T-helper 17 cell (primary cell): Measurements from ENCODE around the gene KRTAP10-9. TPM values are rescaled to one million over a fixed set of nuclear protein-coding genes. Genes with fewer than 3 reads are reported as not detected.
"Not testable (repeated sequence)": the region's sequence is repeated elsewhere in the genome, so short reads cannot be mapped to it uniquely, and the experiment has no call there.

Experiments
- ATAC-seq: fragments of 150-1000 bp; cut with Tn5 transposase; 2 replicates; pipeline ENCODE4 v1.10.0; 2021; ENCODE audit warnings: mild to moderate bottlenecking, moderate library complexity
- DNase-seq, 3 donors: peaks; one replicate each; pipeline versions ENCODE4 v3.0.0 to v3.0.0-alpha.2; 2020 to 2021
- H3K9me3 ChIP-seq: one replicate; pipeline ENCODE4 v1.7.0; 2013; ENCODE audit warnings: low read length, mild to moderate bottlenecking; ENCODE audit not compliant: control insufficient read depth, poor library complexity, severe bottlenecking
- H3K27ac Mint-ChIP-seq: one replicate; pipeline ENCODE4 v1.8.0; 2022; ENCODE audit warnings: mild to moderate bottlenecking, moderate library complexity, mixed read lengths
- H3K27me3 Mint-ChIP-seq: one replicate; pipeline ENCODE4 v1.8.0; 2022; ENCODE audit warnings: mixed read lengths
- H3K36me3 Mint-ChIP-seq: one replicate; pipeline ENCODE4 v1.8.0; 2022; ENCODE audit warnings: low read depth, mixed read lengths
- H3K4me1 Mint-ChIP-seq: one replicate; pipeline ENCODE4 v1.8.0; 2022; ENCODE audit warnings: mild to moderate bottlenecking, mixed read lengths
- H3K4me3 Mint-ChIP-seq: one replicate; pipeline ENCODE4 v1.8.0; 2022; ENCODE audit warnings: mild to moderate bottlenecking, moderate library complexity, mixed read lengths
- total RNA-seq, 4 donors: library from RNA in 2 of 4; stranded (reverse) in 2 of 4; gene quantifications; one replicate each; pipeline ENCODE4 v1.2.3 and lab custom pipeline; 2022 to 2026

The KRTAP10-9 gene
- total RNA-seq, 2 donors from 2014 or later = not detected

- H3K4me1 Mint-ChIP-seq, H3K9me3 ChIP-seq, H3K27ac Mint-ChIP-seq, DNase-seq, H3K36me3 Mint-ChIP-seq, H3K4me3 Mint-ChIP-seq, ATAC-seq, H3K27me3 Mint-ChIP-seq: not testable (repeated sequence)
These were observed 19.7 kb downstream of the KRTAP10-9 start, which contains the start of gene KRTAP10-11 for GRCh38 chr21:44646366-44647221. KRTAP10-11 (plus strand) TSS chr21:44646414; CDS start chr21:44646459, 45 bp downstream.

GRCh38 chr21:44647222-44647552 is 20.3 kb downstream of the KRTAP10-9 start:
- H3K36me3 Mint-ChIP-seq = no peaks in the 10 kb centered on the region
- ATAC-seq (no peak), DNase-seq (no peak)
- H3K4me1 Mint-ChIP-seq = no peaks in the 10 kb centered on the region
- H3K27ac Mint-ChIP-seq = no peak overlapping the region
- no peaks in the 10 kb centered on the region for H3K27me3 Mint-ChIP-seq
- H3K4me3 Mint-ChIP-seq = no peak overlapping the region
- peaks cover 10% of the 10 kb centered on the region for H3K9me3 ChIP-seq

GRCh38 chr21:44648557-44649311 is 21.8 kb downstream of the KRTAP10-9 start:
- Mint-ChIP-seq H3K27ac (no peak overlapping the region), H3K36me3 (no peaks in the 10 kb centered on the region), H3K27me3 (no peaks in the 10 kb centered on the region), H3K4me1 (peaks cover 4% of the 10 kb centered on the region), H3K4me3 (no peak overlapping the region)
- DNase-seq = no peak
- peaks cover 10% of the 10 kb centered on the region for H3K9me3 ChIP-seq
- ATAC-seq = no peak

GRCh38 chr21:44649521-44650100 is 22.7 kb downstream of the KRTAP10-9 start:
- DNase-seq (no peak), ATAC-seq (no peak)
- H3K4me1 Mint-ChIP-seq = peaks cover 13% of the 10 kb centered on the region
- H3K4me3 Mint-ChIP-seq = no peak overlapping the region
- H3K27ac Mint-ChIP-seq = no peak overlapping the region
- no peaks in the 10 kb centered on the region for H3K36me3 Mint-ChIP-seq
- no peaks in the 10 kb centered on the region for H3K27me3 Mint-ChIP-seq
- H3K9me3 ChIP-seq = peaks cover 6% of the 10 kb centered on the region

- no peaks in the 10 kb centered on the region for H3K36me3 Mint-ChIP-seq
- DNase-seq (no peak), ATAC-seq (no peak)
- H3K4me3 Mint-ChIP-seq = no peak overlapping the region
- no peaks in the 10 kb centered on the region for H3K27me3 Mint-ChIP-seq
- peaks cover 14% of the 10 kb centered on the region for H3K4me1 Mint-ChIP-seq
- H3K27ac Mint-ChIP-seq = no peak overlapping the region
- H3K9me3 ChIP-seq = no peaks in the 10 kb centered on the region
These were observed 23.5 kb downstream of the KRTAP10-9 start for GRCh38 chr21:44650265-44650972.

- Mint-ChIP-seq H3K36me3 (no peaks in the 10 kb centered on the region), H3K27ac (no peak overlapping the region), H3K4me1 (peaks cover 14% of the 10 kb centered on the region), H3K4me3 (no peak overlapping the region), H3K27me3 (no peaks in the 10 kb centered on the region)
- H3K9me3 ChIP-seq = no peaks in the 10 kb centered on the region
- DNase-seq (no peak), ATAC-seq (no peak)
These were observed 24.2 kb downstream of the KRTAP10-9 start for GRCh38 chr21:44650973-44651675.

- peaks cover 4% of the 10 kb centered on the region for H3K9me3 ChIP-seq
- H3K4me1 Mint-ChIP-seq = peaks cover 28% of the 10 kb centered on the region
These were observed 26.2 kb downstream of the KRTAP10-9 start for GRCh38 chr21:44653123-44653522.

GRCh38 chr21:44653656-44654575 is 27.0 kb downstream of the KRTAP10-9 start:
- Mint-ChIP-seq H3K27me3 (no peaks in the 10 kb centered on the region), H3K4me1 (peaks cover 36% of the 10 kb centered on the region), H3K4me3 (peak overlapping the region; percentile 63), H3K27ac (peak overlapping the region; percentile 83), H3K36me3 (no peaks in the 10 kb centered on the region)
- ATAC-seq (peak; percentile 70), DNase-seq (peak in 2 of 3 donors; percentile 49 to 55)
- peaks cover 4% of the 10 kb centered on the region for H3K9me3 ChIP-seq

More at GRCh38 chr21:44653123-44653522, 26.2 kb downstream of the KRTAP10-9 start:
- Mint-ChIP-seq H3K27ac (peak overlapping the region; percentile 83), H3K36me3 (no peaks in the 10 kb centered on the region), H3K4me3 (no peak overlapping the region), H3K27me3 (no peaks in the 10 kb centered on the region)
- DNase-seq = no peak
- ATAC-seq = no peak

- peaks cover 4% of the 10 kb centered on the region for H3K9me3 ChIP-seq
- Mint-ChIP-seq H3K4me3 (peak within 1 kb of the TSS; percentile 63), H3K27me3 (no peaks in the 10 kb centered on the region), H3K27ac (peak within 1 kb of the TSS; percentile 96), H3K36me3 (no peaks in the 10 kb centered on the region), H3K4me1 (peaks cover 44% of the 10 kb centered on the region)
- DNase-seq = no peak
- no peak for ATAC-seq
These were observed 27.8 kb downstream of the KRTAP10-9 start, which contains the start of gene KRTAP12-4 for GRCh38 chr21:44654576-44655175. KRTAP12-4 (minus strand) TSS chr21:44654659; CDS start chr21:44654614, 45 bp downstream.

GRCh38 chr21:44656868-44657267 is 30.0 kb downstream of the KRTAP10-9 start:
- Mint-ChIP-seq H3K4me1 (peaks cover 47% of the 10 kb centered on the region), H3K27me3 (no peaks in the 10 kb centered on the region), H3K4me3 (peak overlapping the region; percentile 58), H3K36me3 (no peaks in the 10 kb centered on the region), H3K27ac (peak overlapping the region; percentile 96)
- H3K9me3 ChIP-seq = peaks cover 4% of the 10 kb centered on the region
- DNase-seq (no peak), ATAC-seq (no peak)
